HG03108 (cell line): ENCODE results near the gene SLC16A10.
"Not testable (repeated sequence)": the region's sequence is repeated elsewhere in the genome, so short reads cannot be mapped to it uniquely, and the experiment has no call there.

Experiments
- ATAC-seq: cut with Tn5 transposase; IDR thresholded peaks from one replicate; pipeline ENCODE4 v1.9.1; 2021; ENCODE audit warnings: moderate library complexity; ENCODE audit not compliant: unreplicated experiment

Gene SLC16A10

GRCh38 chr6:111086685-111087084 lies 618 bp upstream of the SLC16A10 start:
- no peak for ATAC-seq

GRCh38 chr6:111087871-111088667 lies 766 bp downstream of the SLC16A10 start:
- ATAC-seq, result no peak

- no peak for ATAC-seq
These were observed 1.3 kb downstream of the SLC16A10 start for GRCh38 chr6:111088668-111089003.

DNA sequence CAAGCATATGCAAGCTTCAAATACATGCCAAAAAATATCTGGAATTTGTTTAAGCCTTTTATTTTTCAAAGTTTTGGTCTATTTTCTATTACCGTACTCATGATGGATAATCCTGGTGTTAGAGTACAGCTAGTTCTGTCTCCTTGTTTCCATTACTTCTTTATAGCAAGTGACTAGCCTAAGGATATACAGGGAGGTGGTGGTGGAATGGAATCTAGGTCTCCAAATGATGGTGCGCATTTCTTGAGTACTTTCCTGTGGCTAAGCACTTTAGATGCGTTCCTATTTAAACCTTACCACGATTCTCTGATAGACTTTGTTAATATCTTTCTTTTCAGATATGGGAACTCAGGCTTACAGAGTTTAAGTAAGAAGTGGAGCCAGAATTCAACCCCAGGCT lies 3.5 kb downstream of the SLC16A10 start:
- ATAC-seq, result no peak

DNA sequence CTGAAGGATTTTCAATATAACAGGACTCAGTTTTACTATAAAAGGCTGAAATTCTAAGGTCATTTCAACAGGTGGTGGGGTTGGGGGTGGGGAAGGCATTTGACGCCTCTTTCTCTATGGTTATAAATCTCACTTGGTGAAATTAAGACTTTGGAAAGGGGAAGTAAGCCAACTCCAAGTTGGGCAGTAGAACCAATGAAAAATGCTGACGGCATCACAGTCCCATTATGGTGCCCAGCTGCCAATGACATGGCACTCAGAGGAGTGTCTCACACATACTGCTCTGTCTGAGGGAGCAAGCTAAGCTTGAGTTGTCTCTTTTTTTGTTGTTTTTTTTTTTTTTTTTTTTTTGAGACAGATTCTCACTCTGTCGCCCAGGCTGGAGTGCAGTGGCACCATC lies 4.7 kb downstream of the SLC16A10 start:
- no peak for ATAC-seq

DNA sequence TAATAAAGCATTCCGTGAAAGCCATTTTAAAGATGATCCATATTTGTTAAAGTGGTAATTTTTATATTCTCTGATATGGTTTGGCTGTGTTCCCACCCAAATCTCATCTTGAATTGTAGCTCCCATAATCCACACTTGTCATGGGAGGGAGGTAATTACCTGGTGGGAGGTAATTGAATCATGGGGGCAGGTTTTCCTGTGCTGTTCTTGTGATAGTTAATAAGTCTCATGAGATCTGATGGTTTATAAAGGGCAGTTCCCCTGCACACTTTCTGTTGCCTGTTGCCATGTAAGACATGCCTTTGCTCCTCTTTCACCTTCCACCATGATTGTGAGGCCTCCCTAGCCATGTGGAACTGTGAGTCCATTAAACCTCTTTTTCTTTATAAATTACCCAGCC lies 8.2 kb downstream of the SLC16A10 start:
- not testable (repeated sequence) for ATAC-seq

DNA sequence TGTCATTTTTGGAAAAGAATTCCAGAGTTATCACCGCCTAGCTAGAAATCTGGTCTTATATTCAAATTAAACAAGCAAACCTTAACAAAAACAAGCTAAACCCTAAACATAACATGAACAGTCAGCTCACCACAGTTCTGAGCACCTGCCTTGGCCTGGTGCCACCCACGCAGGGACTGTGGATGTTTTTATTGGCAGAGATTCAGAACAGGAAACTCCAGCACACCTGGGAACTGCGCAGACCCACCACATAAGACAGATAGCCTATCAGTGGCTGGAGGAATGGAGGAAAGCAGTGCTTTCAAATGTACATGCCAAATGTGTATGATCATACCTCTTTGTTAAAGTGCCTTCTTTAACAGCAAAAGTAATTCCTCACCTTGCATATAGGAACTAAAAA lies 8.9 kb downstream of the SLC16A10 start:
- no peak for ATAC-seq

DNA sequence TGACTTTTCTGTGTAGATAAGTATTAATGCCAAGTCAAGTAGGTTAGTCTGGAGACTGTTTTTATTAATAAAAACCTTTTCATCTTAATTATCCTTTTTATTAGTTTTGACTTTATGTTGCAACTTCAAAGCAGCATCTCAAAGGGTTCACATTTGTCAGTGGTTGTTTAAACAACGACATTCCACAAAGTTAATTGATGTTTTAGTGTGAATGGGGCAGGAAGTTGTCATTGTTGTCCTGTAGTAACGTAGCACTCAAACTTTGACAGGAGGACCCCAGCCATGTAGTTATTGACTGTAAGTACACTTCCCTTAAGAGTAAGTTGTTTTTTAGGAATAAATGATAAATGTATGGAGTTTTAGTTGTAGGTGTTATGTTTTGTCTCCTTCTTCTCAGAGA lies 11.3 kb downstream of the SLC16A10 start:
- ATAC-seq, result no peak

GRCh38 chr6:111101987-111102386 lies 14.7 kb downstream of the SLC16A10 start:
- ATAC-seq, result no peak

DNA sequence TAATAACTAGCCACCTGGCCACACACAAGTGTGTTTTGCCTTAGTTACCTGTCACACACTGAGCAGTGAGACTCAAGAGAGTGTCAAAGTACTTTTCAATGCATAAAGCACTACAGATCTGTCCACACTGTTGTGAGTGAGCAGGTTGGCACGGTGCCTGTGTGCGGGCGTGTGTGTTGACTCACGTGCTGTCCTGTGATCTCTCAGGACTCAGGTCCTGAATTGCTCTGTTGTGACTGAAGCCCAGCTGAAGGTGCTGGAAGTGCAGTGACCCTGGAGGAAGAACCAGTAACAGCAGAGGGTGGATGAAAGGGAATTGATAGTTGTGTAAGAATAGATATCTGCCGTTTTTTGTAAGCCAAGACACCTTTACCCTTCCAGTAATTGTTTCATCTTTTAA lies 18.3 kb downstream of the SLC16A10 start:
- no peak for ATAC-seq

GRCh38 chr6:111107589-111107988 lies 20.3 kb downstream of the SLC16A10 start:
- ATAC-seq, result no peak

DNA sequence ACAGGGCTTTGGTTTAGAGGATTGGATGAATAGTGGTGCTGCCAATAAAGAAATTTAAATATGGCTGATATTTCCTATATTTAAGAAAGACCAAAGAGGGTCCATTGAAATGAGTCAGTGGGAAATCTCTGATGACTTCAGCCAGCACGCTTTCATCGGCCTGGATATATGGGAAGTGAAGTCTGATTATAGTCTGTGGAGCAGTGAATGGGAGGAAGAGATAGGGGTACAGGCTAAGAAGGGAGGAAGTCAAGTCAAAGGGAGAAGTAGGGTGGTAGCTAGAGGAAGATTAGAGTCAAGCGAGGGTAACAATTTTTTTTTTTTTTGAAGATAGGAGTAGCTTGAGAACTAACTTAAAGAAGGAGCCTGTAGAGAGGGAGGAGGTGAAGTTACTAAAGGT lies 22.7 kb downstream of the SLC16A10 start:
- ATAC-seq, result no peak

- no peak for ATAC-seq
These were observed 26.2 kb downstream of the SLC16A10 start for GRCh38 chr6:111113336-111114086.

DNA sequence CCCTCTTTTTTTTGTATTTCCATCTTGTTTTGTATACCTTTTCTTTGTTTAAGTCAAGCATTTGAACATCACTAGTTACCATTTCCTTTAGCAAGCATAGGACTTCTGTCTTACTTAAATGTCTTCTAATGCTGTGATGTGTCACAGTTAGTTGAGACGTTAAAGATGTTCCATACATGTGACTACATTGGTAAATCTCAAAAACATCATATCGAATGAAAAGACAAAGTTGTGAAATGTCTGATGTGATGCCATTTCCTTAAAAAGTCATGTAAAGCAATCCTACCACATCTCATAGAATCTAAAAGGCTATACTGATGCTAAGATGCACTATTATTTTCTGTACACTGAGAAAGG lies 26.8 kb downstream of the SLC16A10 start:
- no peak for ATAC-seq

DNA sequence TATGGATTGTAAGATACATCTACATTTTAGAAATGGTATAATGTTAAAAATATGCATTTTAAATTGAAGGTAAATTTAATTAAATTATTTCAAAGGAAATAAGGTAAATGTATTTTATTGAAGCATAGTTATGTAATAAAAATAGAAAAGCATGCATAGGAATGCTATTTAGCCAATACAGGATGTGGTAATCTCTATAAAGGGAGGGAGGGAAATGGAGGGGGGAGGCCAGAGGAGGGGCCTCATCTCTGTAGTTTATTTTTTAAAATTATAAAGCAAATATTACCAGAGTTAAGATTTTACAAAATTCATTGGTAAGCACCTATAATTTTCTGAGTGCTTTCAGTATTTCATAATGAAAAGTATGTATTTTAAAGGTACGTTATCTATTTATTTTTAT lies 27.2 kb downstream of the SLC16A10 start:
- no peak for ATAC-seq

- ATAC-seq, result no peak
These were observed 31.5 kb downstream of the SLC16A10 start for GRCh38 chr6:111118826-111119225.

DNA sequence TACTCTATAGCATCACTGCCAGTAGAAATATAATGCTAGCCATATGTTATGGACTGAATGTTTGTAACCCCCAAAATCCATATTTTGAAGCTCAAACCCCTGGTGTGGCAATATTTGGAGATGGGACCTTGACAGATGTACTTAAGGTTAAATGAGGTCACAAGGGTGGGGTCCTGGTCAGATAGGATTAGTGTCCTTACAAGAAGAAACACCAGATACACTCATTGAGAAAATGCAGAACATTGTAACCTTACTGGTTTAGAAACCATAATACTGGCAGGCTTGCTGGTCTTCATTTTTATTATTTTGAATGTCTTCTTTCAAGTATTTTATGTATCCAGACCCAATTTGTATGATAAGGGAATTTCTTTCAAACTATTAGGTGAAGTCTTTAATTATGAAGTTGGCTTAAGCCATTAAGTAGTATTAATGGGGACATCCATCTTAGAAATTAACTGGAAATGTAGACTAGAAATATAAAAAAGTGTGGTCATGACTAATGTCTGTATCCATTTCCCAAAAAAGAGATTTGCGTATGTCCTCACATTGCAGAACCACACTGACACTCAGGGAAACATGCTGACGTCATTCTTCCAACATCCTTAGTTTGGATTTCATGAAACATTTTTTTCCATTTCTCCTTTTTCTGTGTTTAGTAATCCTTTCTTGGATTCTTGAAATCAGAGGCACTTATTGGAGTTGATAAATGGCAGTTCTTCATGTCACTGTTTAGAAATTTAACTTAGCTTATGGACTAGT lies 32.4 kb downstream of the SLC16A10 start:
- no peak for ATAC-seq

DNA sequence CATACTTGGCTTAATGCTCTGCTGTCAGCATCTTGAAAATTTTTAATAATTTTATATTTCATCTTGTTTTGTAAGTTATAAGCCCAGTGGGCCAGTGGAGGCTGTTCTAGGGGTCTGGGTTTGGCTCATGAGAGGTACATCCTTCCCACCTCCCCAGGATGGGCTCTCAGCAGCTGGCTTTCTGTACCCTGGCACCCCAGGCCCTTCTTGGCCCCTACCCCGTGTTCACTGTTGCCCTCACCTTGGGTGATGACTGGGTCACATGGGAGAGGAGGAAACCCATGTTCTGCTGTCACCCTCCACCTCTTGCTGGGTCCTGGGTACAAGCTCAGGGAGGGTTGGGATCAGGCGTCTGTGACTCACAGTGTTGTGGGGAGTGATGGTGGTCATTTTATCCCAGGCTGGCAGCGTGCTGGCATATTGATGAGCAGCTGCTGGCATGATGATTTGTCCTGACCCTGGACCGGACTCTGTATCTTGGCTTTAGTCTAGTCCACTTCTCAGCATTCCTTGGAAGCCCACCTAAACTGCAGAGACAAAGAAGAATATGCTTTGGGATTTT lies 34.6 kb downstream of the SLC16A10 start:
- ATAC-seq, result no peak

GRCh38 chr6:111122458-111123286 lies 35.4 kb downstream of the SLC16A10 start:
- ATAC-seq, result no peak

GRCh38 chr6:111124406-111124805 lies 37.1 kb downstream of the SLC16A10 start:
- no peak for ATAC-seq

GRCh38 chr6:111129013-111129412 lies 41.7 kb downstream of the SLC16A10 start:
- ATAC-seq, result no peak
